ENCODE measurements around the gene BCL2L2. TPM values are rescaled to one million over a fixed set of nuclear protein-coding genes. Genes with fewer than 3 reads are reported as not detected.
A peak's percentile ranks its signal among the peaks of the same experiment; 100 is the strongest.

The BCL2L2 gene
- total RNA-seq, 1 experiment from 2014 or later = 33.5 TPM

- Histone ChIP-seq H3K4me1 (ENCODE audit: insufficient read depth, low read length) (peaks cover 17% of the 10 kb centered on the region), H3K9me2 (replicated peaks; ENCODE audit: low read length) (no peaks in the 10 kb centered on the region), H3K4me2 (ENCODE audit: low read length) (peak overlapping the region; percentile 80), H3K79me2 (ENCODE audit: low read length) (peaks cover 26% of the 10 kb centered on the region), H3K4me3 (ENCODE audit: low read length) (peak overlapping the region; percentile 44), H3F3A (ENCODE audit: low read length, unreplicated experiment) (no peaks in the 10 kb centered on the region), H3K9me3 (ENCODE audit: low read length) (no peaks in the 10 kb centered on the region), H4K20me1 (ENCODE audit: low read length) (peaks cover 11% of the 10 kb centered on the region; the same call in 1 of the 2 replicates), H3K27ac (ENCODE audit: low read length) (peak overlapping the region; percentile 80), H3K27me3 (ENCODE audit: low read length) (no peaks in the 10 kb centered on the region), H3K36me3 (ENCODE audit: low read depth, low read length) (peaks cover 34% of the 10 kb centered on the region), H2AFZ (ENCODE audit: low read length) (peak overlapping the region; percentile 89), H3K9ac (ENCODE audit: low read length) (peak overlapping the region; percentile 63)
- ATAC-seq (no peak), DNase-seq (no peak)
- BruUV-seq (replicated peaks) = no TSS peak
- ChIA-PET CTCF (interaction anchor here (0.6 kb wide), 1 partner anchor 24 kb away, joined by 4 read pairs; no protein-coding TSS in a partner anchor), POLR2A (ENCODE audit: unreplicated experiment) (interaction anchor here (0.7 to 2.0 kb wide), 4 partner anchors 13 to 34 kb away, joined by 3 to 16 read pairs (median 9); partner anchors contain the start of genes BCL2L2, HOMEZ and PPP1R3E)
- TF ChIP-seq, protein P1, sequence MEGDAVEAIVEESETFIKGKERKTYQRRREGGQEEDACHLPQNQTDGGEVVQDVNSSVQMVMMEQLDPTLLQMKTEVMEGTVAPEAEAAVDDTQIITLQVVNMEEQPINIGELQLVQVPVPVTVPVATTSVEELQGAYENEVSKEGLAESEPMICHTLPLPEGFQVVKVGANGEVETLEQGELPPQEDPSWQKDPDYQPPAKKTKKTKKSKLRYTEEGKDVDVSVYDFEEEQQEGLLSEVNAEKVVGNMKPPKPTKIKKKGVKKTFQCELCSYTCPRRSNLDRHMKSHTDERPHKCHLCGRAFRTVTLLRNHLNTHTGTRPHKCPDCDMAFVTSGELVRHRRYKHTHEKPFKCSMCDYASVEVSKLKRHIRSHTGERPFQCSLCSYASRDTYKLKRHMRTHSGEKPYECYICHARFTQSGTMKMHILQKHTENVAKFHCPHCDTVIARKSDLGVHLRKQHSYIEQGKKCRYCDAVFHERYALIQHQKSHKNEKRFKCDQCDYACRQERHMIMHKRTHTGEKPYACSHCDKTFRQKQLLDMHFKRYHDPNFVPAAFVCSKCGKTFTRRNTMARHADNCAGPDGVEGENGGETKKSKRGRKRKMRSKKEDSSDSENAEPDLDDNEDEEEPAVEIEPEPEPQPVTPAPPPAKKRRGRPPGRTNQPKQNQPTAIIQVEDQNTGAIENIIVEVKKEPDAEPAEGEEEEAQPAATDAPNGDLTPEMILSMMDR (conservative IDR thresholded peaks at IDR 0.05; ENCODE audit: low read depth, low read length) = no peak
- no peak for TF ChIP-seq EZH2phosphoT487 (IDR thresholded peaks at IDR 0.05; ENCODE audit: borderline replicate concordance, low read length)
- no peak for TF ChIP-seq EZH2 (IDR thresholded peaks at IDR 0.05; ENCODE audit: low read length, unreplicated experiment)
- intact Hi-C loops (cut with micrococcal nuclease) = no loop called here
Observed at GRCh38 chr14:23319746-23320583, 13.3 kb downstream of the BCL2L2 start.

DNA sequence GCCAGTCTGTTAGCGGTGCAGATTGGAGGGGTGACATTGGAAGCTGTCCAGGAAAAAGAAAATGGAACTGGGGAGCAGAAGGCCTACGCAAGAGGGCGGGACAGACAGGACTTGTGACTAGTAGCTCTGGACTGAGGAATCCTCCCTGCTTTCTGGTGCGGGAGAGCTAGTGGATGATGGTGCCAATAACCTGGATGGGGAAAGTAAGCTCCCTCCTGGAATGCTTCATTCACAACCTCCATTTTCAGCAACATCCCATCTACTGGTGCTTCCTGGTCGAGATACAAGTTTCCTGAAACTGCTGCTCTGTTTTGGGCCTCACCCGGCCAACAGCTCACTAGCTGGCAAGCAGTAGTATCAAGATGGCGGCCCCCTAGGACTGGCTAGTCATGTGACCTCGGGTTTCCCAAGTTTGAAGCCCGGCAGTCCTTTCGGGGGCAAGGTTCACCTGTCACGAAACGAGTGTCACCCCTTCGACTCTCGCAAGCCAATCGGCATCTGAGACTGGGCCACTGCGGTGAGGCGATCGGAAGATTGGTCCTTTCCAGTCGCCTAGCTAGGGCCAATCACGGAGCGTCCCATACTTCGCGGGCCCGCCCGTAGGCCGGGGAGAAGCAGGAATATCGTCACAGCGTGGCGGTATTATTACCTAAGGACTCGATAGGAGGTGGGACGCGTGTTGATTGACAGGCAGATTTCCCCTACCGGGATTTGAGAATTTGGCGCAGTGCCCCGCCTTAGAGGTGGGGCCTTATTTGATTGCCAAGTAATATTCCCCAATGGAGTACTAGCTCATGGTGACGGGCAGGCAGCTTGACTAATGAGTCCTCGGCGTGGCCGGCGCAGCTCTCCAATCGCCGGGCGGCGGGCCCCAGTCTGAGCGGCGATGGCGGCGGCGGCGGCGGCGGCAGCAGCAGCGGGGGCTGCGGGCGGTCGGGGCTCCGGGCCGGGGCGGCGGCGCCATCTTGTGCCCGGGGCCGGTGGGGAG, 14.2 kb downstream of the BCL2L2 start, which contains the start of gene PABPN1:
Gene PABPN1, plus strand, starts transcription at position 874 of the 988 bp plus-strand sequence. Its CDS starts 13 bp downstream, at position 887.
- Histone ChIP-seq H3K4me3 (ENCODE audit: low read length) (peak within 1 kb of the TSS; percentile 99), H3K4me1 (ENCODE audit: insufficient read depth, low read length) (peaks cover 17% of the 10 kb centered on the region), H3K9ac (ENCODE audit: low read length) (peak within 1 kb of the TSS; percentile 96), H3K36me3 (ENCODE audit: low read depth, low read length) (peaks cover 36% of the 10 kb centered on the region), H2AFZ (ENCODE audit: low read length) (peak within 1 kb of the TSS; percentile 89), H3K9me3 (ENCODE audit: low read length) (no peaks in the 10 kb centered on the region), H3F3A (ENCODE audit: low read length, unreplicated experiment) (no peaks in the 10 kb centered on the region), H3K4me2 (ENCODE audit: low read length) (peak within 1 kb of the TSS; percentile 94), H3K27me3 (ENCODE audit: low read length) (no peaks in the 10 kb centered on the region), H3K79me2 (ENCODE audit: low read length) (peaks cover 26% of the 10 kb centered on the region), H3K9me2 (replicated peaks; ENCODE audit: low read length) (no peaks in the 10 kb centered on the region), H4K20me1 (ENCODE audit: low read length) (peaks cover 11% of the 10 kb centered on the region; the same call in 1 of the 2 replicates), H3K27ac (ENCODE audit: low read length) (peak within 1 kb of the TSS; percentile 80)
- intact Hi-C loops (cut with micrococcal nuclease) = loop anchor here (1.0 kb wide), 3 partner anchors 15 to 148 kb away; partner anchors contain the start of genes BCL2L2 and NGDN
- ATAC-seq (peak; percentile 91), DNase-seq (peak; percentile 100)
- TSS peak; percentile 93 for BruUV-seq (replicated peaks)
- POLR2A ChIA-PET (ENCODE audit: unreplicated experiment) = interaction anchor here (0.7 to 2.0 kb wide), 7 partner anchors 14 to 820 kb away, joined by 3 to 13 read pairs (median 6); partner anchors contain the start of genes BCL2L2, EMC9, HOMEZ and PPP1R3E
- TF ChIP-seq, protein P1 (conservative IDR thresholded peaks at IDR 0.05; ENCODE audit: low read depth, low read length) = no peak
- TF ChIP-seq EZH2phosphoT487 (IDR thresholded peaks at IDR 0.05; ENCODE audit: borderline replicate concordance, low read length) = no peak
- CTCF ChIA-PET = interaction anchor here (0.7 to 2.1 kb wide), 4 partner anchors 20 to 656 kb away, joined by 4 to 14 read pairs (median 5); no protein-coding TSS in a partner anchor
